GM20000 (cell line): Measurements from ENCODE around the gene COPA.
A peak's percentile ranks its signal among the peaks of the same experiment; 100 is the strongest.

Experiments used
- DNase-seq: peaks from one replicate; pipeline ENCODE4 v3.0.0; 2012; ENCODE audit warnings: low spot score
- CTCF ChIP-seq: IDR thresholded peaks from 2 replicates; pipeline ENCODE4 v1.5.1; 2012; ENCODE audit warnings: mild to moderate bottlenecking, control low read depth; ENCODE audit errors: extremely low read depth, missing control alignments

Gene COPA

GRCh38 chr1:160352555-160352954 is 9.5 kb upstream of the COPA start:
- no peak for DNase-seq
- TF ChIP-seq CTCF, result no peak

- no peak for DNase-seq
- no peak for TF ChIP-seq CTCF
These were observed 8.6 kb upstream of the COPA start for GRCh38 chr1:160351629-160352028.

- TF ChIP-seq CTCF, result no peak
- DNase-seq, result peak; percentile 56
These were observed 3.9 kb upstream of the COPA start for GRCh38 chr1:160346958-160347357.

GRCh38 chr1:160346463-160346862 is 3.4 kb upstream of the COPA start:
- DNase-seq, result no peak
- TF ChIP-seq CTCF, result no peak

GRCh38 chr1:160344936-160345335 is 1.9 kb upstream of the COPA start:
- no peak for DNase-seq
- no peak for TF ChIP-seq CTCF

GRCh38 chr1:160344241-160344640 is 1.2 kb upstream of the COPA start:
- no peak for TF ChIP-seq CTCF
- no peak for DNase-seq

GRCh38 chr1:160342526-160342925 is 524 bp downstream of the COPA start:
- DNase-seq, result no peak
- TF ChIP-seq CTCF, result no peak

- TF ChIP-seq CTCF, result no peak
- no peak for DNase-seq
These were observed 2.2 kb downstream of the COPA start for GRCh38 chr1:160340866-160341265.
